ENCODE data around the gene RRAD. TPM values are rescaled to one million over a fixed set of nuclear protein-coding genes. Genes with fewer than 3 reads are reported as not detected.

Gene RRAD
- total and polyA plus RNA-seq, 2 of the 4 experiments (the other 2 are of a cell fraction): 1.3 to 2.1 TPM

DNA sequence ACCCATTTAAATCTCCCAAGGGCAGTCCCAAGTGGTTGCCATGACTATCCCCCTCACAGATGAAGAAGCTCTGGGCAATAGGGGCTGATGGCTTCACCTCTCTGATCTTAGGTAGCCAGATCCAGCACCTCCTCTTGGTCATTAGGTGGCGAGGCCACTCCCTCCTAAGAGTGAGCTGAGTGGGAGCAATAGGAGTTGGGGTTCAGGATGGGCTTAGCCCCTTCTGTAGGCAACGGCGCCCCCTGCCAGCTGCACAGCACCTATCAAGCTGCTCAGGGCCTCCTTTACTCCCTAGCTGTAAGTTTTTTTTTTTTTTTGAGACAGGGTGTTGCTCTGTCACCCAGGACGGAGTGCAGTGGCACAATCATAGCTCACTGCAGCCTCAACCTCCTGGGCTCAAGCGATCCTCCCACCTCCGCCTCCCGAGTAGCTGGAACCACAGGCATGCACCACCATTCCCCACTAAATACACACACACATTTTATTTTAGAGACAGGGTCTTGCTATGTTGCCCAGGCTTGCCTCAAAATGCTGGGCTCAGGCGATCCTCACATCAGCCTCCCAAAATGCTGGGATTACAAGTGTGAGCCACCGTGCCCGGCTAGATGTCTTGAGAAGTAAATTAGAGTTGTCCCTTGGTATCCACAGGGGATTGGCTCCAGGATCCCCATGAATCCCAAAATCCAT, 3.5 kb upstream of the RRAD start:
- Histone ChIP-seq H3K79me1 (ENCODE audit: low read depth in 1 of 2, low read length in 2 of 2) (peaks cover 11 to 21% of the 10 kb centered on the region in 2 experiments), H3K14ac (replicated peaks; ENCODE audit: low read depth, low read length) (no peak overlapping the region), H2AFZ (replicated peaks; ENCODE audit: low read length, poor library complexity) (peak overlapping the region; percentile 15), H3K9ac (ENCODE audit: low read depth, low read length) (no peak overlapping the region), H2BK15ac (ENCODE audit: low read depth, low read length) (peak overlapping the region; percentile 23; the same call in 1 of the 3 replicates), H2BK120ac (ENCODE audit: low read depth, low read length) (peak overlapping the region; percentile 65; the same call in 1 of the 2 replicates), H3K9me3 (ENCODE audit: control insufficient read depth, insufficient read depth, low read length) (no peaks in the 10 kb centered on the region), H3K4ac (ENCODE audit: low read depth, low read length) (peak overlapping the region; percentile 45; the same call in 1 of the 2 replicates), H3K4me1 (ENCODE audit: control insufficient read depth, insufficient read depth, low read length) (peaks cover 28% of the 10 kb centered on the region), H3K56ac (ENCODE audit: extremely low read depth, insufficient read depth, low read length) (no peak overlapping the region), H4K5ac (ENCODE audit: low read depth, low read length) (no peak overlapping the region; the same call in 1 of the 2 replicates), H2AK5ac (ENCODE audit: low read depth, low read length) (peak overlapping the region; percentile 87; the same call in 1 of the 2 replicates), H3K4me2 (ENCODE audit: low read depth, low read length) (no peak overlapping the region), H4K20me1 (ENCODE audit: insufficient read depth, low read length) (peaks cover 19% of the 10 kb centered on the region), H2BK5ac (ENCODE audit: low read depth, low read length, poor library complexity, severe bottlenecking) (peak overlapping the region; percentile 72), H2BK20ac (ENCODE audit: low read depth, low read length) (peak overlapping the region; percentile 80; the same call in 1 of the 2 replicates), H3K36me3 (ENCODE audit: control insufficient read depth, insufficient read depth, low read length) (peaks cover 8% of the 10 kb centered on the region), H3K9me1 (ENCODE audit: insufficient read depth, low read length) (peaks cover 36% of the 10 kb centered on the region), H3K23ac (ENCODE audit: low read depth, low read length) (no peak overlapping the region), H3K18ac (ENCODE audit: low read depth, low read length) (no peak overlapping the region), H3K27ac (ENCODE audit: insufficient read depth, low read length) (no peak overlapping the region), H2AK9ac (replicated peaks; ENCODE audit: low read depth, low read length, poor library complexity) (no peak overlapping the region), H3K4me3 (ENCODE audit: insufficient read depth, low read depth, low read length) (no peak overlapping the region), H4K91ac (ENCODE audit: insufficient read depth, low read depth, low read length) (peak overlapping the region; percentile 15; the same call in 1 of the 2 replicates), H4K8ac (ENCODE audit: low read depth in 2 of 2, low read length in 2 of 2) (peak overlapping the region in 1 of 2 experiments; percentile 44; a peak in 1 of 4 replicates), H3K27me3 (ENCODE audit: control insufficient read depth, insufficient read depth, low read length) (peaks cover 6% of the 10 kb centered on the region; the same call in 1 of the 2 replicates)
- ChIA-PET CTCF (interaction anchor here (0.6 to 1.7 kb wide), 12 partner anchors 10 to 666 kb away, joined by 3 to 20 read pairs (median 3); partner anchors contain the start of genes CDH16 and NAE1), POLR2A (ENCODE audit: unreplicated experiment) (interaction anchor here (0.6 to 1.3 kb wide), 2 partner anchors 34 to 315 kb away, joined by 3 to 4 read pairs; no protein-coding TSS in a partner anchor)
- intact Hi-C loops (cut with micrococcal nuclease): no loop called here
- ATAC-seq (ENCODE audit: low read depth): peak; percentile 13; the same call in 1 of the 2 replicates
- WGBS, 2 experiments (ENCODE audit: extremely low coverage in 2 of 2, insufficient read length in 1 of 2): 75% methylated on average over 2 of the region's 10 CpGs; no CpG with 5 or more reads in 1 of the 2 experiments
- dilution Hi-C loops (cut with HindIII; ENCODE audit: low sequenced_read_pairs, unreplicated experiment): no loop called here
- BruUV-seq (replicated peaks): no TSS peak
- DNase-seq: peak; percentile 35
- TF ChIP-seq, protein P1, sequence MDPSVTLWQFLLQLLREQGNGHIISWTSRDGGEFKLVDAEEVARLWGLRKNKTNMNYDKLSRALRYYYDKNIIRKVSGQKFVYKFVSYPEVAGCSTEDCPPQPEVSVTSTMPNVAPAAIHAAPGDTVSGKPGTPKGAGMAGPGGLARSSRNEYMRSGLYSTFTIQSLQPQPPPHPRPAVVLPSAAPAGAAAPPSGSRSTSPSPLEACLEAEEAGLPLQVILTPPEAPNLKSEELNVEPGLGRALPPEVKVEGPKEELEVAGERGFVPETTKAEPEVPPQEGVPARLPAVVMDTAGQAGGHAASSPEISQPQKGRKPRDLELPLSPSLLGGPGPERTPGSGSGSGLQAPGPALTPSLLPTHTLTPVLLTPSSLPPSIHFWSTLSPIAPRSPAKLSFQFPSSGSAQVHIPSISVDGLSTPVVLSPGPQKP (IDR thresholded peaks at IDR 0.05; ENCODE audit: borderline replicate concordance, low read depth, low read length): no peak
- TF ChIP-seq, protein P2, sequence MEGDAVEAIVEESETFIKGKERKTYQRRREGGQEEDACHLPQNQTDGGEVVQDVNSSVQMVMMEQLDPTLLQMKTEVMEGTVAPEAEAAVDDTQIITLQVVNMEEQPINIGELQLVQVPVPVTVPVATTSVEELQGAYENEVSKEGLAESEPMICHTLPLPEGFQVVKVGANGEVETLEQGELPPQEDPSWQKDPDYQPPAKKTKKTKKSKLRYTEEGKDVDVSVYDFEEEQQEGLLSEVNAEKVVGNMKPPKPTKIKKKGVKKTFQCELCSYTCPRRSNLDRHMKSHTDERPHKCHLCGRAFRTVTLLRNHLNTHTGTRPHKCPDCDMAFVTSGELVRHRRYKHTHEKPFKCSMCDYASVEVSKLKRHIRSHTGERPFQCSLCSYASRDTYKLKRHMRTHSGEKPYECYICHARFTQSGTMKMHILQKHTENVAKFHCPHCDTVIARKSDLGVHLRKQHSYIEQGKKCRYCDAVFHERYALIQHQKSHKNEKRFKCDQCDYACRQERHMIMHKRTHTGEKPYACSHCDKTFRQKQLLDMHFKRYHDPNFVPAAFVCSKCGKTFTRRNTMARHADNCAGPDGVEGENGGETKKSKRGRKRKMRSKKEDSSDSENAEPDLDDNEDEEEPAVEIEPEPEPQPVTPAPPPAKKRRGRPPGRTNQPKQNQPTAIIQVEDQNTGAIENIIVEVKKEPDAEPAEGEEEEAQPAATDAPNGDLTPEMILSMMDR (conservative IDR thresholded peaks at IDR 0.05; ENCODE audit: low read depth, low read length): peak; percentile 51
- TF ChIP-seq MAZ (IDR thresholded peaks at IDR 0.05; ENCODE audit: borderline replicate concordance, low read depth, low read length) (0 out of 2 replicates have a peak, but pooled peaks have one; percentile 17), RAD21 (IDR thresholded peaks at IDR 0.05; ENCODE audit: low read length) (peak; percentile 59), BHLHE40 (IDR thresholded peaks at IDR 0.05; ENCODE audit: low read depth, low read length) (no peak), SMC3 (IDR thresholded peaks at IDR 0.05; ENCODE audit: low read depth, low read length) (peak; percentile 58)
- in situ Hi-C loops (cut with MboI; ENCODE audit: low sequenced_read_pairs): no loop called here

Measured in IMR-90 (cell line).